Measurements from ENCODE around the gene S1PR5. TPM values are rescaled to one million over a fixed set of nuclear protein-coding genes. Genes with fewer than 3 reads are reported as not detected.

Gene S1PR5
- total and polyA plus RNA-seq, 3 experiments from 2014 or later, result 1.5 to 90.3 (median 1.8) TPM

DNA sequence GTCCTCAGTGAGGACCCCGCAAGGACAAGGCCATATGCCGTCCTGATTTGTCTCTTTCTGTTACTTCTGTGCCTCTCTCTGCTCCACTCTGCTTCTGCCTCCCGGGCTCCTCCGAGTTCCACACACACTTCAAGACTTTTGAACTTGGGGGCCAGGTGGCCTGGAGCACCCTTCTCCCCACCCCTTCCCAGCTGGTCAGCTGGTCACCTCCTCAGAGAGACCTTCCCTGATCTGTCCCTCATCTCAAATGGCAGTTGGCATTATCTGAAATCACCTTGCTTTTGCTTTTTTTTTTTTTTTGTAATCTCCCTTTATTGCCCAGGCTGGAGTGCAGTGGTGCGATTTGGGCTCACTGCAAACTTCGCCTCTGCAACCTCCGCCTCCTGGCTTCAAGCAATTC is 2.2 kb upstream of the S1PR5 start:
- no peak for DNase-seq
- Mint-ChIP-seq H3K4me3 (peak overlapping the region; percentile 74 to 99 (median 91)), H3K9me3 (no peaks in the 10 kb centered on the region), H3K27ac (peak overlapping the region; percentile 55 to 99 (median 96)), H3K27me3 (peaks cover 31 to 32% of the 10 kb centered on the region in 2 donors), H3K4me1 (peaks cover 36 to 62% (median 44%) of the 10 kb centered on the region in 3 donors), H3K36me3 (peaks cover 3 to 8% (median 7%) of the 10 kb centered on the region in 3 donors)
- Histone ChIP-seq H3K4me3 (ENCODE audit: low read length) (no peak overlapping the region), H3K27me3 (ENCODE audit: insufficient read depth, low read length, poor library complexity, severe bottlenecking) (peaks cover 17% of the 10 kb centered on the region), H3K9me3 (ENCODE audit: low read length) (no peaks in the 10 kb centered on the region), H3K4me1 (ENCODE audit: insufficient read depth, low read length) (peaks cover 31% of the 10 kb centered on the region), H3K27ac (ENCODE audit: low read depth, low read length) (no peak overlapping the region), H3K36me3 (ENCODE audit: insufficient read depth, low read length) (no peaks in the 10 kb centered on the region)
- CTCF ChIA-PET, result interaction anchor here (1.4 kb wide), 1 partner anchor 22 kb away, joined by 3 read pairs; no protein-coding TSS in a partner anchor
- POLR2A ChIA-PET, result interaction anchor here (1.1 to 1.7 kb wide), 2 partner anchors 10 to 25 kb away, joined by 3 read pairs; no protein-coding TSS in a partner anchor

DNA sequence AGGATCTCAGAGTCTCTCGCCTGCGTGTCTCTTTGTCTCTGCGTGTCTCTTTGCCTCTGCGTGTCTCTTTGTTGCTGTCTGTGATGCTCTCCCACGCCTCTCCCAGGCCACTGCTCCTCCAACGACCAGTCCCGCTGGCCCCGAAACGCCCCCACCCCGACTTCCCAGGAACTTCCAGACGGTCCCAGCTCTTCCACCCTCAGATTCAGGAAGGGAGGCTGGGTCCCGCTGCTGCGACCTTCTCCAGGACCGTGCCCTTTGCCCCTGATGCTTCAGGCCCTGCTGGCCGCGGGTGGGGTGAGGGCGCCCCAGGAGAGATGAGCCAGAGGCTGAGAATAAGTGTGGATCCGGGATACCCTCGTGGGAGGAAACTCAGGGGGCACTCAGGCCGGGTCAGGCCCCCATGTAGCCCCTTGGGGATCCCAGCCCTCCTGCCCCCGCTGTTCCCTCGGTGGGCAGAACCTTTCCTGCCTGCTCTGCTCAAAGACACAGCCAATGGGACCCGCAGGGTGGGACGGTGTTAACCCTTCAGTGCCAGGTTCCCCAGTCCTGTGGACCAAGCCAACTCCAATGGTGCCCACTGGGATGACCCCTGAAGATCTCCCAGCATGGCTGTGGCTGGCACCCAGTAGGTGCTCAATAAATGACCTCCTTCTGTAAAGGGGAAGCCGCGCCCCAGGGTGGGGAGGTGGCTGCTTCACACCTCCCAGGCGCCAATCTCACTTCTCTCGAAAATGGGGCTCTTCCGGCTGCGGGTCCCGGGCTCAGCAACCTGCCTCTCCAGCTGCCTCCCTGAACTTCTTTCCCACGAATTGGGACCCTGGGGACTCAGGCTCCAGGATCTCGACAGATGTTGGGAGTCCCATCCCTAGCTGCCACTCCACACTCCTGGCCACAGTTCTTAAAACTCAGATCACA is 1.5 kb upstream of the S1PR5 start:
- Histone ChIP-seq H3K27ac (ENCODE audit: low read depth, low read length) (peak overlapping the region; percentile 66), H3K9me3 (ENCODE audit: low read length) (no peaks in the 10 kb centered on the region), H3K4me3 (ENCODE audit: low read length) (peak overlapping the region; percentile 67), H3K4me1 (ENCODE audit: insufficient read depth, low read length) (peaks cover 34% of the 10 kb centered on the region), H3K27me3 (ENCODE audit: insufficient read depth, low read length, poor library complexity, severe bottlenecking) (peaks cover 21% of the 10 kb centered on the region), H3K36me3 (ENCODE audit: insufficient read depth, low read length) (no peaks in the 10 kb centered on the region)
- peak overlapping the region; percentile 55 to 99 (median 98) for H3K27ac Mint-ChIP-seq
- H3K4me3 Mint-ChIP-seq, result peak overlapping the region; percentile 74 to 99 (median 91)
- peaks cover 32 to 34% of the 10 kb centered on the region in 2 donors for H3K27me3 Mint-ChIP-seq
- H3K36me3 Mint-ChIP-seq, result peaks cover 3 to 8% (median 8%) of the 10 kb centered on the region in 3 donors
- peaks cover 38 to 63% (median 49%) of the 10 kb centered on the region in 3 donors for H3K4me1 Mint-ChIP-seq
- peak in 4 of 5 donors; percentile 53 to 56 (median 55) for DNase-seq
- ChIA-PET CTCF (interaction anchor here (1.3 to 1.5 kb wide), 3 partner anchors 17 to 183 kb away, joined by 3 read pairs; partner anchors contain the start of gene QTRT1), POLR2A (interaction anchor here (1.0 to 1.7 kb wide), 4 partner anchors 10 to 26 kb away, joined by 3 to 7 read pairs (median 3); no protein-coding TSS in a partner anchor)
- no peaks in the 10 kb centered on the region for H3K9me3 Mint-ChIP-seq

DNA sequence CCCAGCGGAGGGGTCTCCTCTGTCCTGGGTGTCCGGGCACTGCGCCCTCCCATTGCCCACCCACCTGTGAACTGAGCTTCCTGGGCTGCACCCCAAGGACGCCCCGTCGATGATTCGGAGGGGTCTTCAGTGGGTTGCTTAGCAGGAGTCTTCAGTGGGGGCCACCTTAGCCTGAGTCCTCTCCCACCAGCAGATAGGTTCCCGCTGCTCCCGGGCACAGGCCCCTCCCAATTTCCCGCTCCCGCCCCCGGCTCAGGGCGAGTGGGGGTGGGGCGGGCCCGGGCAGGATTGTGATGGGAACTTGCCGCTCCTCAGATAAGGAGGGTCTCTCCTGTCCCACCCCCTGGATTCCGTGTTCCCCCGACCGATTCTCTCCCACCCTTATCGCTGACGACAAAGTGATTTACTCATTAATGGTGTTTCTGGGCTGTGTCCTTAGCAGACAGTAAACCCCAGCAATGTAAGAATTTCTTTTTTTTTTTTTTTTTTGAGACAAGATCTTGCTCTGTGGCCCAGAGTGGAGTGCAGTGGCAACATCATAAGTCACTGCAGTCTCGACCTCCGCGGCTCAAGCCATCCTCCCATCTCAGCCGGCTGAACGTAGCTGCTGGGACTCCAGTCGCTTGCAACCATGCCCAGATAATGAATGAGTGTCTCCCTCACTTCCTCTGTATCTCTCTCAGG is 655 bp upstream of the S1PR5 start:
- H3K36me3 ChIP-seq (ENCODE audit: insufficient read depth, low read length), result no peaks in the 10 kb centered on the region
- peak overlapping the region; percentile 67 for H3K4me3 ChIP-seq (ENCODE audit: low read length)
- Mint-ChIP-seq H3K4me3 (peak overlapping the region; percentile 74 to 99 (median 91)), H3K9me3 (no peaks in the 10 kb centered on the region), H3K4me1 (peaks cover 42 to 64% (median 51%) of the 10 kb centered on the region in 3 donors), H3K27me3 (peaks cover 37 to 42% of the 10 kb centered on the region in 2 donors), H3K27ac (peak overlapping the region; percentile 55 to 99 (median 98)), H3K36me3 (peaks cover 5 to 16% (median 15%) of the 10 kb centered on the region in 3 donors)
- peaks cover 29% of the 10 kb centered on the region for H3K27me3 ChIP-seq (ENCODE audit: insufficient read depth, low read length, poor library complexity, severe bottlenecking)
- peak overlapping the region; percentile 66 for H3K27ac ChIP-seq (ENCODE audit: low read depth, low read length)
- H3K9me3 ChIP-seq (ENCODE audit: low read length), result no peaks in the 10 kb centered on the region
- ChIA-PET CTCF (interaction anchor here (1.3 to 1.9 kb wide), 3 partner anchors 18 to 184 kb away, joined by 3 to 4 read pairs (median 3); partner anchors contain the start of gene QTRT1), POLR2A (interaction anchor here (1.0 to 1.6 kb wide), 5 partner anchors 14 to 49 kb away, joined by 3 to 8 read pairs (median 4); partner anchors contain the start of genes KEAP1 and KRI1)
- peaks cover 32% of the 10 kb centered on the region for H3K4me1 ChIP-seq (ENCODE audit: insufficient read depth, low read length)
- peak in 3 of 5 donors; percentile 40 to 69 (median 51) for DNase-seq

DNA sequence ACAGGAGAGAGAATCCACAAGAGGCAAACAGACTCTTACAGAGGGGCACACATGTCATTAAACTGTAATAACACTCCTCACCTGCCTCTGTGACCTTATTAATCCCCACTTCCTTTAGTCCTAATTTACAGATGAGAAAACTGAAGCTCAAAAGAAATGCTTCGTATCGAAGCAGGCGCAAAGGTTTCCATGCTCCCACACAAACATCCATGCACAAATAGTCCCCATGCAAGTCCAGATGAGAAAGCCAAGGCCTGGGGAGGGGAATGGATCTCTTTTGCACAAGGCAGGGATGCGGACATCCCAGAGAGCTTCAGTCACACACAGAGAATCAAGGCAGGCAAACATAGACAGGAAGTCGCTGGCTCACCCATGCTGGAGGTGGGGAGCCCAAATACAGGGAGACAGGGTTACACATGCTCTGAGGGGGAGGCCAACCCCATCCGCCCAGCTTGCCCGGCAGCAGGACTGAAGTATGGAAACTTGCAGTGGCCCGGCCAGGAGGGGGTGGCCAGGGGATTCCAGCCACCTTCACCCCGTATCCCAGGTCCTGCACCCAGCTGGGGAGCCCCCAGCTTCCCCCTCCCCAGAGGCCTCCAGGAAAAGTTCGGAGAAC is 468 bp downstream of the S1PR5 start:
- Histone ChIP-seq H3K9me3 (ENCODE audit: low read length) (no peaks in the 10 kb centered on the region), H3K36me3 (ENCODE audit: insufficient read depth, low read length) (no peaks in the 10 kb centered on the region), H3K4me3 (ENCODE audit: low read length) (peak overlapping the region; percentile 67), H3K4me1 (ENCODE audit: insufficient read depth, low read length) (peaks cover 32% of the 10 kb centered on the region), H3K27ac (ENCODE audit: low read depth, low read length) (peak overlapping the region; percentile 66), H3K27me3 (ENCODE audit: insufficient read depth, low read length, poor library complexity, severe bottlenecking) (peaks cover 29% of the 10 kb centered on the region)
- peak in 1 of 5 donors; percentile 56 for DNase-seq
- no peaks in the 10 kb centered on the region for H3K9me3 Mint-ChIP-seq
- peak overlapping the region; percentile 84 to 100 (median 90) for H3K4me3 Mint-ChIP-seq
- CTCF ChIA-PET, result interaction anchor here (0.8 to 2.4 kb wide), 4 partner anchors 9 to 37 kb away, joined by 3 to 5 read pairs (median 4); no protein-coding TSS in a partner anchor
- peak overlapping the region; percentile 69 to 98 (median 94) for H3K27ac Mint-ChIP-seq
- POLR2A ChIA-PET, result interaction anchor here (0.6 to 1.6 kb wide), 5 partner anchors 13 to 50 kb away, joined by 3 to 8 read pairs (median 4); partner anchors contain the start of genes KEAP1 and KRI1
- H3K4me1 Mint-ChIP-seq, result peaks cover 40 to 60% (median 50%) of the 10 kb centered on the region in 3 donors
- peaks cover 6 to 16% (median 15%) of the 10 kb centered on the region in 3 donors for H3K36me3 Mint-ChIP-seq
- peaks cover 38 to 43% of the 10 kb centered on the region in 2 donors for H3K27me3 Mint-ChIP-seq

DNA sequence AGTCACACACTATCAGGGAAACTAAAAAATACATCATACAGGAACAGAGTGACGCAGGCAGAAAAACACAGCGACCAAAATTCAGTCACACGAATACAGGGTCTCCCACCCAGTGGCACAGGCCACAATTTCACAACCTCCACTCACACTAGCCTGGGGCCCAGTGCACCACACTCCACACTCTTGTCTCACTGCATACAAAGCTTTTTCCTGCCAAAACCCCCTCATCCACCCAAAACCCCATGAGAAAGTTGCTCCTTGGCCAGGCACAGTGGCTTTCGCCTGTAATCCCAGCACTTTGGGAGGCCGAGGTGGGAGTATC is 1.2 kb downstream of the S1PR5 start:
- Histone ChIP-seq H3K36me3 (ENCODE audit: insufficient read depth, low read length) (no peaks in the 10 kb centered on the region), H3K27ac (ENCODE audit: low read depth, low read length) (peak overlapping the region; percentile 66), H3K27me3 (ENCODE audit: insufficient read depth, low read length, poor library complexity, severe bottlenecking) (peaks cover 29% of the 10 kb centered on the region), H3K9me3 (ENCODE audit: low read length) (no peaks in the 10 kb centered on the region), H3K4me3 (ENCODE audit: low read length) (peak overlapping the region; percentile 67), H3K4me1 (ENCODE audit: insufficient read depth, low read length) (peaks cover 32% of the 10 kb centered on the region)
- H3K4me3 Mint-ChIP-seq, result peak overlapping the region; percentile 84 to 100 (median 90)
- DNase-seq, result peak in 4 of 5 donors; percentile 46 to 70 (median 60)
- peaks cover 38 to 43% of the 10 kb centered on the region in 2 donors for H3K27me3 Mint-ChIP-seq
- peak overlapping the region; percentile 75 to 98 (median 94) for H3K27ac Mint-ChIP-seq
- POLR2A ChIA-PET, result interaction anchor here (0.6 kb wide), 2 partner anchors 27 to 50 kb away, joined by 3 read pairs; no protein-coding TSS in a partner anchor
- peaks cover 40 to 59% (median 50%) of the 10 kb centered on the region in 3 donors for H3K4me1 Mint-ChIP-seq
- H3K36me3 Mint-ChIP-seq, result peaks cover 6 to 16% (median 15%) of the 10 kb centered on the region in 3 donors
- H3K9me3 Mint-ChIP-seq, result no peaks in the 10 kb centered on the region
- CTCF ChIA-PET, result interaction anchor here (0.7 to 2.4 kb wide), 3 partner anchors 24 to 58 kb away, joined by 3 to 5 read pairs (median 4); no protein-coding TSS in a partner anchor

DNA sequence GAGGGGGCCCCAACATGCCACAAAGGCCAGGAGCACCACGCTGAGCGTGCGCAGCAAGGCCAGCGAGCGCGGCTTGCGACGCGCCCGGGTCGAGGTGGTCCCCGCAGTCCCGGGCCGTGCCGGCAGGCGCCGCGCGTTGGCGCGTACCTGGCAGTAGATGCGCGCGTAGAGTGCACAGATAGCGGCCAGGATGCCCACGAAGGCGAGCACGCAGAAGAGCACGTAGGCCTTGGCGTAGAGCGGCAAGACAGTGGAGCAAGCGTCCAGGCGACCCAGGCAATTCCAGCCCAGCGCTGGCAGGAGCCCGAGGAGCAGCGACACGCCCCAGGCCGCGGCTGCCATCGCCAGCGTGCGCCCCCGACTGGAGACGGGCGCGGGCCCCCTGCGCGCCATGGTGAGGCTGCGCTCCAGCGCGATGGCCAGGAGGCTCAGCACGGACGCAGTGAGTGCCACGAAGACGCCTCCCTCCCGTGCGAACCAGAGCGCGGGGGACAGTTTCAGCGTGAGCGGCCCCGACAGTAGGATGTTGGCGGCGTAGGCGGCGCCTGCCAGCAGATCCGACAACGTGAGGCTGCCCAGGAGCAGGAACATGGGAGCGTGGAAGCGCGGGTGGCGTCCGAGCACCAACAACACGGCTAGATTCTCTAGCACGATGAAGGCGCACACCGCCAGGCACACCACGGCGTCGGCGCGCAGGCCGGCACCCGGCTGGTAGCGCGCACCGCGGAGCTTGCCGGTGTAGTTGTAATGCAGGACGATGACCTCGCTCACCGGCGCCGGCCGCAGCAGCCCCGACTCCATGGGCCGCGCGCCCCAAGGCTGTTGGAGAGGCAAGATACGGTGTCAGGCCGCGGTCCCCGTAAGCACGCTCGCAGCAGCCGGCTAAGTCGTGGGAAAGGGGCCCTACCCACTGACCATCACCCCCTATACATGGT is 2.8 kb downstream of the S1PR5 start:
- no peaks in the 10 kb centered on the region for H3K9me3 Mint-ChIP-seq
- peak overlapping the region; percentile 76 to 98 (median 94) for H3K27ac Mint-ChIP-seq
- Histone ChIP-seq H3K27ac (ENCODE audit: low read depth, low read length) (peak overlapping the region; percentile 16), H3K4me1 (ENCODE audit: insufficient read depth, low read length) (peaks cover 36% of the 10 kb centered on the region), H3K4me3 (ENCODE audit: low read length) (no peak overlapping the region), H3K9me3 (ENCODE audit: low read length) (no peaks in the 10 kb centered on the region), H3K36me3 (ENCODE audit: insufficient read depth, low read length) (no peaks in the 10 kb centered on the region), H3K27me3 (ENCODE audit: insufficient read depth, low read length, poor library complexity, severe bottlenecking) (peaks cover 29% of the 10 kb centered on the region)
- DNase-seq, result peak; percentile 37 to 64 (median 43)
- H3K36me3 Mint-ChIP-seq, result peaks cover 6 to 16% (median 15%) of the 10 kb centered on the region in 3 donors
- peak overlapping the region; percentile 84 to 100 (median 90) for H3K4me3 Mint-ChIP-seq
- ChIA-PET POLR2A (no interaction called here), CTCF (interaction anchor here (2.4 kb wide), 1 partner anchor 22 kb away, joined by 5 read pairs; no protein-coding TSS in a partner anchor)
- H3K4me1 Mint-ChIP-seq, result peaks cover 40 to 60% (median 46%) of the 10 kb centered on the region in 3 donors
- peaks cover 35 to 42% of the 10 kb centered on the region in 2 donors for H3K27me3 Mint-ChIP-seq
